Breast epithelium (tissue), 3 donors: ENCODE measurements around the gene ABCB1.

Source experiments
- CTCF ChIP-seq, 3 donors: fragments of 450-650 bp; IDR thresholded peaks; one replicate each; pipeline ENCODE4 v1.5.1; 2016 to 2017; ENCODE audit warnings: antibody characterized with exemption in 3 of 3, mild to moderate bottlenecking in 3 of 3, moderate library complexity in 3 of 3
- POLR2AphosphoS5 ChIP-seq, 3 donors: sonication (generic); formaldehyde crosslinking; IDR thresholded peaks; one replicate each; pipeline ENCODE4 v1.6.1; 2017; ENCODE audit warnings: antibody characterized with exemption in 3 of 3

GRCh38 chr7:87479951-87480350 is 120.7 kb downstream of the ABCB1 start:
- TF ChIP-seq CTCF (IDR thresholded peaks at IDR 0.05) (no peak), POLR2AphosphoS5 (IDR thresholded peaks at IDR 0.05) (no peak)
